GM19372 (cell line): ENCODE results near the gene ARHGEF33.
A peak's percentile ranks its signal among the peaks of the same experiment; 100 is the strongest.

Experiments
- ATAC-seq: cut with Tn5 transposase; IDR thresholded peaks from one replicate; pipeline ENCODE4 v1.9.1; 2021; ENCODE audit warnings: mild to moderate bottlenecking, low read depth, moderate library complexity; ENCODE audit not compliant: unreplicated experiment

ARHGEF33 gene

DNA sequence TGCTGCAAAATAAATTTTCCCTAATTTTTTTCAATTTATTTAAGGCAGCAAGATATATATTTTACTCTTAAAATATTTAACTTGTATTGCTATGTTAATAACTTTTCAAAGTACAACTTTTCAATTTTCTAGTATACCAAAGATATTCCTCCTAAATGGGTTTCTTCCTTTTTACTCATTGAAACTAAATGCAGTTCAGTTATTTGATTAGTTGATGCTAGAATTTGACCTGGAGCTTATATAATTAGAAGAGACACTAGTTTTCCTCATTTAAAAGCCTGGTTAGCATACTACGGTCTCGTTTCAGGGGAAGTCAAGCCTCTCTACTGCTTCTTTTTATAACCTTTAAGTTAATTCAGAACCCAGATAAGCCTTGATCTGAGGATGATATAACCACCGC lies at the start of gene ARHGEF33:
TSS of gene ARHGEF33 (plus strand) at position 301 of the 400 bp plus-strand sequence. CDS start 29,573 bp downstream, outside the sequence.
- no peak for ATAC-seq

DNA sequence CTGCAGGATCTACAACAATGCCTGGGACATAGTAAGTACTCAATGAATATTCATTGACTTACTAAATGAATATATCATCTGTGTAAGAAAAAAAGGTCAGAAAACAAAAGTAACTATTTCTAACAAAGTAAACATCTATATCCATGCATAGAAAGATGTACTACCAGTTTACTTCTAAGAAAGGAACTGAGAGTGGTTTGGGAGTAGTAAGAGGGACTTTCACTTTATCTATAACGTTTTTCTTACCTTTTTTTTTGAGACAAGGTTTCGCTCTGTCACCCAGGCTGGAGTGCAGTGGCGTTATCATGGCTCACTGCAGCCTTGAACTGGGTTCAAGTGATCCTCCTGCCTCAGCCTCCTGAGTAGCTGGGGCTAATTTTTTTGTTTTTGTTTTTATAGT lies 39.6 kb upstream of the ARHGEF33 start:
- ATAC-seq = no peak

DNA sequence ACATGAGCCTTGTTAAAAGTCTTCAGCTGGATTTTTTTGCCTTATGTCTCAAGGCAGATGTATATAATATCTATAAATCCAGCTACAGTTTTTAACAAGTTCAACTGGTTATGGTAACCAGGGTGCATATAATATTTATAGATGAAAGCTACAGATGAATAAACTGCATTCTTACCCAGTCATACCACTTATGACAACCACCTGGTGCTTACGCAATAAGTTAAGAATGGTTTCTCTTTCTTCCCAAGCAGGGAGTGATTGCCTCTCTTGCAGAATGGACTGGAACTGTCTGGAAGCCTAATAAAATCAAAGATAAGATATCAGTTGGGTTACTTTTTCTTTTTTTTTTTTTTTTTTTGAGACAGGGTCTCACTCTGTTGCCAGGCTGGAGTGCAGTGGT lies 33.5 kb upstream of the ARHGEF33 start:
- ATAC-seq = no peak

DNA sequence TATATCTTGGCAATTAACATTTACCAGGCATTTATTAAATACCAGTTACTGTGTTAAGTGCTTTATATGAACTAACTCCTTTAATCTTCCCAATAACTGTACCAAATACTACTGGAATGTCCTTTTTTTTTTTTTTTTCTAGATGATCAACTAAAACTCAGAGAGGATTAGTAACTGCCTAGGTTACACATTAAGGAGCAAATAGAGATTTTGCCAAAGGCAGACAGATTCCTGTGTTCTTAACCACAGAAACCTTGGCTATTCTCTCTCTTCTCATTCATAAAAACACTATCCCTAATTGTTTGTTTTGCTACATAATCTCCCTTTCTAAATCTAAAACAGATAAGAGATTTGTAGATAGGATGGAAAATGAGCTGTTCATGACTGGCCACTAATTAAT lies 27.2 kb upstream of the ARHGEF33 start:
- ATAC-seq = no peak

DNA sequence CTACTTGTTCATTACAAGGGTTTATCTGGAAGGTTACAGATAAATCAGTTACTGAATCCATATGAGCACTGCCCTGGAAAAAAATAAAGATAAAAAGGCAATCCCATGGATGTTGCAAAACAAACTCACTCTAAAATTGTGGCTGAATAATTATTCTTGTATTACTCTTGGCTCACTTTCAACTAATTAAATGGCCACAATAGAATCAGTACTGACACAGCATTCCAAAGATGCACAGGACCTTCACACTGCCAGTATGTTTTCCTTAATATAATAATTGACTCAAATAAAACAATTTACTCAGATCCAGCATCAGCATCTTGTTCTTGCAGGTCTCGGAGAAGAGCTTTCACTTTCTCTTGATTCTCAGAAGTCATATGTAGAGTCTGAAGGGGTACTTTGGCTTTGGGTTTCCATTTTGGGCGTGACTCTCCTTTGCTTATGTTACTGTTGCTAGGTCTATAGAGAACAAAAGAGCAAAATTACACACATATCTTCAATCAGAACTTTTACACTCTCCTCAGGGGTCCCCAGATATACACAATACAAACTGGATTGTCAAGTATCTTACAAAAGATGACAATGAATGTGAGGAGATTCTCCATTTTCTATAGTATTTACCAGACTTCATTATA lies 26.5 kb upstream of the ARHGEF33 start:
- no peak for ATAC-seq

DNA sequence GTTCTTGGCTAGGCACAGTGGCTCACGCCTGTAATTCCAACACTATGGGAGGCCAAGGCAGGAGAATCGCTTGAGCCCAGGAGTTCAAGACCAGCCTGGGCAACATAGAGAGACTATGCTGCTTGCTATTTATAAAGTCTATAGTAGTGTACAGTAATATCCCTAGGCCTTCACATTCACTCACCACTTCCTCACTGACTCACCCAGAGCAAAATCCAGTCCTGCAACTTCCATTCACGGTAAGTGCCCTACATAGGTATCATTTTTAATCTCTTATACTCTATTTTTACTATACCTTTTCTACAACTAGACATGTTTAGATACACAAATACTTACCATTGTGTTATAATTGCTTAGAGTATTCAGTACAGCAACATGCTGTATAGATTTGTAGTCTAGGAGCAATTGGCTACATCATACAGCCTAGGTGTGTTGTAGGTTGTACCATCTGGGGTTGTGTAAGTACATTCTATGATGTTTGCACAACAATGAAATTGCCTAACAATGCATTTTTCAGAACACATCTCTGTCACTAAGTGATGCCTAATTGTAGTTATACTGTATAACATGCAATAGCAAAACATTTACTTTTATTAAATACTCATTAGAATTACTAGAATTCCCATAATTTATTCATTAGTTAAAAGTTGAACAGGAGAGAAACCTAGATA lies 22.8 kb upstream of the ARHGEF33 start:
- ATAC-seq = no peak

DNA sequence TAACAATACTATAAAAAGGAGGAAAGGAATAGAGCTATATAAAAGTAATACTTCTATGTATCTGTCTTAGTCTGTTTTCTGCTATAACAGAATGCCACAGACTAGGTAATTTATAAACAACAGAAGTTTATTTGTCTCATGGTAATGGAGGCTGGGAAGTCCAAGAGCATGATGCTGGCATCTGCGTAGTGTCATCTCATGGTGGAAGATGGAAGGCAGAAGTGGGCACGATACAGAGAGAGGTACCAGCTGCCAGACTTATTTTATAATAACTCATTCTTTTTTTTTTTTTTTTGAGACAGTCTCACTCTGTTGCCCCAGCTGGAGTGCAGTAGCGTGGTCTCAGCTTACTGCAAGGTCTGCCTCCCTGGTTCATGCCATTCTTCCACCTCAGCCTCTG lies 18.2 kb upstream of the ARHGEF33 start:
- ATAC-seq = no peak

DNA sequence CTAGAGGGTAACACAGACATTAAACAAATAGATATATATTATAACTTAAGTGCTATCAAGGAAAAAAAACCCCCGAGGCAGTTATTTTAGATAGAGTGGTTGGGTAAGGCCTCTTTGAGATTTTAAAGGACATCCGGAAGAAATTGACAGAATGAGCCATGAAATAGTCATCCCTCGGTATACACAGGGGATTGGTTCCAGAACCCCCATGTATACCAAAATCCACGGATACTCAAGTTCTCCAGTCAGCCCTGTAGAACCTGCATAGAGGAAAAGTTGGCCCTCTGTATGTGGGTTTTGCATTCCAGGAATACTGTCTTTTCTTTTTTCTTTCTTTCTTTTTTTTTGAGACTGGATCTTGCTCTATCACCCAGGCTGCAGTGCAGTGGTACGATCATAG lies 15.9 kb upstream of the ARHGEF33 start:
- ATAC-seq = no peak

DNA sequence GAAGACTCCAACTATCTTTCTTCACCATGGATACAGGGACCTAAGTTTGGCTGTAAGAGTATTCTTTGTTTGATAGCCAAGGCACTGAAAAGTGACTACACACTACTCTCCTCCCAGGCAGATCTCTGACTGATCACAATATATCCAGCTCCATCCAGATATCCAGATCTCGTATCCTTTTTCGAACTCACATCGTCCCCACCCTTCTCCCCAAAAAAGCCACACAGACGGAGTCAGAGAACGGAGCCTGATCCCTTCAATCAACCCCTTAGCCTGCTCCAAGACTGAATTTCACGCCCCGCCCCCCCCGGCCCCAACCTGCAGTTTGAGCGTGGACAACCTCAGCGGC lies 14.5 kb upstream of the ARHGEF33 start:
- ATAC-seq = no peak

DNA sequence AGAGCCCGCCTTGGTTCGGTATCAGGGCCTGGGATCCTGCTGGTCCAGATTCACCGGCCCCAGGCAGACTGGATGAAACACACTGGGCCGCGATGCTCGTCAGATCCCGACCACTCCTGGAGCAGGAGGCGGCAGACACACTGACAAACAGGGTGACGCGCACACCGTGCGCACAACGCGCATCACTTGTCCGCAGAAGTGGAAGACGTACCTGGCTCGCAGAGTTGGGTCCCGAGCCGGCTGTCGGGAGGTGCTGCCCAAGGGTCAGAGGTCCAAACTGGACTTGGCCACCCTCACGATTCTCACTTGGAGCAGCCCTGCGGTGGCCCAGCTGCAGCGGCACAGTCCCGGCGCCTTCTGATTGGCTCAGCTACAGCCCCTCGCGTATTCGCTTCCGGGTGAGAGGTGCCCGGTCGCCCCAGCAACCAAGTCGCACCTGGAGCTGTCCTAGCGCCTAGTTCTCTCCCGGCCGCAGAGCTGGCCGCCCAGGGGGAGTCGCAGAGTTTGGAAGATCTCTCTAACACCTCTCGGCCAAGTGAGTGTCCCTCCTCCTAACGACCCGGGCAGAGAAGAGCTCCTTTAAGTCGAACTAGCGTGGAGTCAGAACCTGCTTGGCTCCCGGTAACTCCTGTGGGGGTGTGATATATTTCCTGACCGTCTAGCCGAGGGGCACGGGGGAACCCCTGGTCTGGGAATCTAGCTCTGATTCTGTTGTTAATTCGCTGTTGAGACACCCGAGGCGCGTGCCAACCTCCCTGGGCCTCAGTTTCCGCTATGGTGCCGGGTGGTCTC lies 13.9 kb upstream of the ARHGEF33 start, which contains the start of the genes DHX57 and MORN2:
TSS of gene DHX57 (minus strand) at position 359 of the 792 bp plus-strand sequence. CDS start 7,529 bp downstream, outside the sequence.
TSS of gene MORN2 (plus strand) at position 401 of the 792 bp plus-strand sequence.
- peak; percentile 100 for ATAC-seq

DNA sequence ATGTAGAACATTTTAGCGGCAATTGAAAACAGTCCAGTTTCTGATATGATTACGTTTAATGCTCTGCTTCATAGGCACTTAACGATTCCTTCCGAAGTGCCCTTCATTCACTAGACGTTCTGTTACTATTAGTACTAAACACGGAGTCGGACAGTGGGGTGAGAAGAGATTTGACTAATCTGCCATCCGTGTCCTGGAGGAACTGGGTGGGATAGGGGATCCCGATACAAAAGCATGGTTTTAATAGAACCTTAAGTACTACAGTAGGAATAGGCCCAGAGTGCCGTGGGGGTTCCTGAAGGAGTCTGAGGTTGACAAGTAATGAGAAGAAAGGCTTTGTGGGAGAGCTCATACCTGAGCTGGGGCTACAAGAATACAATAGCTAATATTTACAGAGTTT lies 13.3 kb upstream of the ARHGEF33 start:
- no peak for ATAC-seq

DNA sequence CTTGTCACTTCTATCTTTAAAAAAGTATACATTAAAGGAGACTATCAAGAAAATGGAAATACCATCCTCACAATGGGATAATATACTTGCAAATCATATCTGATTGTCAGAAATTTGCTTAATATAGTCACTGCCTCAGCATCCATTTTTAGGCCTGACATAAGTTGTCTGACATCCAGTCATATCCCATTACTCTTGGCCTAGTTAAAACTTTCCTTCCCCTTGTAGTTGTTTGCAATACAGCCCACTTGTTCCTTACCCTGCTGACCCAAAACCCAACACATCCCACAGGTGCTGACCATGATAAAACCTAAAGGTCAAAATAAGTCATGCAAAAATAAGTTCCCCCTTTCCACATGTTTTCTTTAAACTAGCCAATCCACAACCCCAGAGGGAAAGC lies 3.6 kb upstream of the ARHGEF33 start:
- ATAC-seq = no peak

DNA sequence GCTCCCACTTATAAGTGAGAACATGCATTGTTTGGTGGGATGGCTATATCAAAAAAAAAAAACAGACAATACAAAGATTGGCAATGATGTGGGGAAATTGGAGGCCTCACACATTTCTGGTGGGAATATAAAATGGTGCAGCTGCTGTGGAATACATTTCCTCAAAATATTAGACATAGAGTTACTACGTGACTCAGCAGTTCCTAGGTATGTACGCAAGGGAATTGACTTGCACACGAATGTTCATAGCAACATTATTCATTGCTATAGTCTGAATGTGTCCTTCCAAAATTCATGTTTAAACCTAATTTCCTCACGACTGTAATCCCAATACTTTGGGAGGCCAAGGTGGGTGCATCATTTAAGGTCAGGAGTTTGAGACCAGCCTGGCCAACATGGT lies 2.3 kb upstream of the ARHGEF33 start:
- no peak for ATAC-seq

DNA sequence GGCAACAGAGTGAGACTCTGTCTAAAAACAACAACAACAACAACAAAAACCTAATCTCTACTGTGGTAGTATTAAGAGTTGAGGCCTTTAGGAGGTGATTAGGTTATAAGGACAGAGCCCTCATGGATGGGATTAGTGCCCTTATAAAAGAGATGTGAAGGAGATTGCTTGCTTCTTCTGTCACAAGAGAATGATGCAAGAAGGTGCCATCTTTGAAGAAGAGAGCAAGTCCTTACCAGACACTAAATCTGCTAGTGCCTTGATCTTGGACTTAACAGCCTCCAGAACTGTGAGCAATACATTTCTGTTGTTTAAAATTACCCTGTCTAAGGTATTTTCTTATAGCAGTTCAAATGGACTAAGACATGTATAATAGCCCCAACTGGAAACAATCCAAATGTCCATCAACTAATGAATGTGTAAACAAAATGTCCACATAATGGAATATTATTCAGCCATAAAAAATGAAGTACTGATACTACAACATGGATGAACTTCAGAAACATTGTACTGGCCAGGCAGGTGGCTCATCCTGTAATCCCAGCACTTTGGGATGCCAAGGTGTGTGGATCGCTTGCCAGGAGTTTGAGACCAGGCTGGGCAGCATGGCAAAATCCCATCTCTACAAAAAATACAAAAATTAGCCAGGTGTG lies 1.6 kb upstream of the ARHGEF33 start:
- ATAC-seq = no peak

DNA sequence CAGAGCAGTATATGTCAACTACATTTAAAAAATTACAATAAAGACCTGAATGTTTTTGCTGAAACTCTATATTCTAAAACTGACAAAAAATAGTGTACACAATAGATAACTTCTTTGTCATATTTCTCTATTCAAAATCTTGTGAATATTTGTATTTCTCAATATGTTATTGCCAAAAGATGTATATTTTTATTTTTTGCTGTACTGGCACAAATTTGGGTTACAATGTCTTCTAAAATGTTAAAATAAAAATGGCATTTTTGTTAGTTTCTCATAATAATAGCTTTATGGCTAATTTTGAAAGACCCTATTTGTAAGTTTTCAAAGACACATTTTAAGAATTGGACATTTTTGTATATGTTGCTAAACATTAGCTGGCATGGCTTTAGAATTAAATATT lies 630 bp upstream of the ARHGEF33 start:
- no peak for ATAC-seq

DNA sequence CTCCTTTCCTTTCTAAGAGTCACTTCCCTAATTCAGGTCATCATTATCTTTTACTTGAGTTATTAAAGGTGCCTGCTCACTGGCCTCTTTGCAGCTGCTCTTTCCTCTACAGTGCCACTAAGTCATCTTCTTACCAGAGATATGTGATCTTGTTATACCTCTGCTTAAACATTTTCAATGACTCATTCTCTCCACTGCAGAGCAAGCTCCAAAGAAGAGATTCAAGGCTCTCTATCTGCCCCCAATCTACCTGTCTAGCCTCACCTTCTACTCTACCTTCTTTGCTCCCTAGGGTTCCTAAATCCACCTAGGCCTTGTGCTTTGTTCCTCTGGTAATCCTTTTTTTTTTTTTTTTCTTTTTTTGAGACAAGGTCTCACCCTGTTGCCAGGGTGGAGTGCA lies 3.1 kb downstream of the ARHGEF33 start:
- no peak for ATAC-seq

DNA sequence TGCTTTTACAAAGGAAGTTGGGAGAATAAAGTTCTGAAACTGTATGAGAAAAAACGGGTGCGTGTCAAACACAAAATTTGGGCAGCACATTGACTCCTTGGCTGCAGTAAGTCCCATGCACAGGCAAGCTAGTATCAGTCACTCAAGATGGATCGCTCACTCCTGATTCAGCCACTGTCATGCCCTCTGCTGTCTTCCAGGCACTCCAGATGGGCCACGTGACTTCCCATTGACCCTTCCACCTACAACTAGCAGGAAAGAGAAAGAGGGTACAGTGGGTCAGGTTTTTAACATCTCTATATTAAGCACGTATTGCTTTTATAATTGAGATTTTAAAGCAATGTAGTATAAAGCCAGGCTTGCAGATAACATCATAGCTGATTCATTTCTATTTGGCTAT lies 8.6 kb downstream of the ARHGEF33 start:
- ATAC-seq = no peak

DNA sequence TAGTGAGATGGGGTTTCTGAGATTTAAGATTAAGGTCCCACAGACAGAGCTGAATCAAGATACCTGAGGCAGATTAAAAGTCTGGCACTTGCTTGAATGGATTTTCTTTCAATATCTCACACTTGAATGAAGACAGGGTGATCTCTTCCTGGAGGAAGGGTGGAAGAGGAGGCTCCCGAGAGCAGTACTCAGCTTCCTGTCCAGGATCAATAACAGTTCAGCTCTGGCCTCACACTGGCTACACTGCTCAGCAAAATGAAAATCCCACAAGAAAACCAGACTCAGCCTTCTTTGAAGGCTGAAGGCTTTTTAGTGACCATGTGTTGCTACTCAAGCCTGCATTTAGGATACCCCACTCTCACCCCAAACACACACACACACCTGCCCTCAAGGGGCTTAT lies 11.1 kb downstream of the ARHGEF33 start:
- no peak for ATAC-seq

DNA sequence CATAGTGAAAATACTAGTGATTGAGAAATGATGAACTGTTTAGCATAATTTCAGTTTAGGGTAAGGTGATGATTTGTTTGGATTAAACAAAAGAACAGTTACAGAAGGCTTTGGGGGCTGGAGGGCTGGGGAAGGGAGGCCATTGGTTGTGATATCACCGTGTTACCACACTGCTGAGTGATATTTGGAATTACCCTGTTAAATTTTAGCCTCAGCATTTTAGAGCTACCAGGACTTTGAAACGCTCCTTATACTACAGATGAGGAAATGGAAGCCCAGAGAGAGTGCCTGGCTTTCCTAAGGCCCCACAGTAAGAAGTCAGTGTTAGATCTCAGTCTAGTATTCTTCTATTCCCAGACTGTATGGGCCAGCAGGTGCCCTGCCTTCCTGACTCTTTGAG lies 15.6 kb downstream of the ARHGEF33 start:
- no peak for ATAC-seq

DNA sequence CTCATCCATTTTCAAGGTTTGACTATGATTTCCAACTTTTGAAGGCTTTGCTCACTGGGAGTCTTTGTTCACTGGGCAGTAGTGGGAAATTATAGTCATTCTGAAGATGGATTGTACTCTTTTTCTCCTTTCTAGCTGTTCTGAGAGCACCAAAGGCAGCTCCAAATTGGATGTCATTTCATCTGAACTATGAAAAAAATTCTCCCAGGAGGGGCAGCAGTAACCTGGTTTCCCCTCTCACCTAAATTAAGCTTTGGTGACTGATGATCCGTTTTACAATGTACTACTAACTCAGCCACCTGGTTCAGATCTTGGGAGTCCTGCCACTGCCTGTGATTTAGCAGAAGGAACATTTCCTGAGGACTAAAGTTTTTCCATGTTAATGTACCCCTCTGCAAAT lies 17.6 kb downstream of the ARHGEF33 start:
- ATAC-seq = no peak
